ENCODE data around the gene LRRC8C.

- TF ChIP-seq, protein P1, sequence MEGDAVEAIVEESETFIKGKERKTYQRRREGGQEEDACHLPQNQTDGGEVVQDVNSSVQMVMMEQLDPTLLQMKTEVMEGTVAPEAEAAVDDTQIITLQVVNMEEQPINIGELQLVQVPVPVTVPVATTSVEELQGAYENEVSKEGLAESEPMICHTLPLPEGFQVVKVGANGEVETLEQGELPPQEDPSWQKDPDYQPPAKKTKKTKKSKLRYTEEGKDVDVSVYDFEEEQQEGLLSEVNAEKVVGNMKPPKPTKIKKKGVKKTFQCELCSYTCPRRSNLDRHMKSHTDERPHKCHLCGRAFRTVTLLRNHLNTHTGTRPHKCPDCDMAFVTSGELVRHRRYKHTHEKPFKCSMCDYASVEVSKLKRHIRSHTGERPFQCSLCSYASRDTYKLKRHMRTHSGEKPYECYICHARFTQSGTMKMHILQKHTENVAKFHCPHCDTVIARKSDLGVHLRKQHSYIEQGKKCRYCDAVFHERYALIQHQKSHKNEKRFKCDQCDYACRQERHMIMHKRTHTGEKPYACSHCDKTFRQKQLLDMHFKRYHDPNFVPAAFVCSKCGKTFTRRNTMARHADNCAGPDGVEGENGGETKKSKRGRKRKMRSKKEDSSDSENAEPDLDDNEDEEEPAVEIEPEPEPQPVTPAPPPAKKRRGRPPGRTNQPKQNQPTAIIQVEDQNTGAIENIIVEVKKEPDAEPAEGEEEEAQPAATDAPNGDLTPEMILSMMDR (IDR thresholded peaks at IDR 0.05; ENCODE audit: insufficient read depth, low read length, poor library complexity, severe bottlenecking), result no peak
- TF ChIP-seq EZH2phosphoT487 (conservative IDR thresholded peaks at IDR 0.05; ENCODE audit: low read length), result no peak
Observed at GRCh38 chr1:89758156-89758555, 125.2 kb downstream of the LRRC8C start.
